GM23338 (cell line): Measurements from ENCODE around the gene CUBN. TPM values are rescaled to one million over a fixed set of nuclear protein-coding genes. Genes with fewer than 3 reads are reported as not detected.

Experiments used
- ATAC-seq: fragments of 200-7000 bp; cut with Tn5 transposase; 3 replicates; pipeline ENCODE4 v1.9.1; 2020
- DNase-seq: peaks from one replicate; pipeline ENCODE4 v3.0.0-alpha.2; 2015; ENCODE audit warnings: low spot score
- H2AFZ ChIP-seq: fragments of 200-600 bp; sonication (generic); 2 replicates; pipeline ENCODE4 v1.8.0; 2016; ENCODE audit warnings: antibody characterized with exemption, mild to moderate bottlenecking, moderate library complexity
- H3F3A ChIP-seq: fragments of 200-600 bp; sonication (generic); replicated peaks from 2 replicates; pipeline ENCODE4 v1.8.0; 2017; ENCODE audit warnings: antibody characterized with exemption, mixed run types, low read depth
- H3K27ac ChIP-seq: fragments of 200-600 bp; sonication (generic); 2 replicates; pipeline ENCODE4 v1.6.1; 2016; ENCODE audit warnings: low read depth
- H3K27me3 ChIP-seq: fragments of 200-600 bp; sonication (generic); 2 replicates; pipeline ENCODE4 v1.8.0; 2016; ENCODE audit warnings: mild to moderate bottlenecking, mixed run types, moderate library complexity; ENCODE audit not compliant: insufficient read depth
- H3K36me3 ChIP-seq: fragments of 200-600 bp; sonication (generic); 2 replicates; pipeline ENCODE4 v1.8.0; 2016; ENCODE audit warnings: mild to moderate bottlenecking; ENCODE audit not compliant: insufficient read depth
- H3K4me1 ChIP-seq: fragments of 200-600 bp; sonication (generic); 2 replicates; pipeline ENCODE4 v1.8.0; 2016; ENCODE audit warnings: mild to moderate bottlenecking, moderate library complexity; ENCODE audit not compliant: insufficient read depth
- H3K4me2 ChIP-seq: fragments of 200-600 bp; sonication (generic); 2 replicates; pipeline ENCODE4 v1.7.1; 2017; ENCODE audit warnings: mixed run types
- H3K4me3 ChIP-seq: fragments of 200-600 bp; sonication (generic); 2 replicates; pipeline ENCODE4 v1.6.1; 2016; ENCODE audit warnings: mixed run types
- H3K79me2 ChIP-seq: fragments of 200-600 bp; sonication (generic); replicated peaks from 2 replicates; pipeline ENCODE4 v1.8.0; 2017; ENCODE audit warnings: mild to moderate bottlenecking; ENCODE audit not compliant: insufficient read depth
- H3K9me2 ChIP-seq: fragments of 200-600 bp; sonication (generic); 2 replicates; pipeline ENCODE4 v1.8.0; 2017; ENCODE audit not compliant: insufficient read depth
- H4K20me1 ChIP-seq: fragments of 200-600 bp; sonication (generic); replicated peaks from 2 replicates; pipeline ENCODE4 v1.8.0; 2017; ENCODE audit warnings: mild to moderate bottlenecking; ENCODE audit not compliant: insufficient read depth
- H3K27ac Mint-ChIP-seq: 2 replicates; pipeline ENCODE4 v1.8.0; 2020; ENCODE audit warnings: inconsistent platforms, mild to moderate bottlenecking, moderate library complexity, mixed read lengths
- H3K27me3 Mint-ChIP-seq: 3 replicates; pipeline ENCODE4 v1.8.0; 2022; ENCODE audit warnings: low read depth, mild to moderate bottlenecking, moderate library complexity, mixed read lengths, inconsistent platforms; ENCODE audit not compliant: insufficient read depth, poor library complexity
- H3K36me3 Mint-ChIP-seq: 3 replicates; pipeline ENCODE4 v1.8.0; 2021; ENCODE audit warnings: low read depth, mild to moderate bottlenecking, inconsistent platforms, moderate library complexity, mixed read lengths
- H3K4me1 Mint-ChIP-seq: 3 replicates; pipeline ENCODE4 v1.8.0; 2020; ENCODE audit warnings: mild to moderate bottlenecking, inconsistent platforms, mixed read lengths
- H3K4me3 Mint-ChIP-seq: 3 replicates; pipeline ENCODE4 v1.8.0; 2021; ENCODE audit warnings: moderate library complexity, mild to moderate bottlenecking, inconsistent platforms, mixed read lengths
- H3K9me3 Mint-ChIP-seq: 3 replicates; pipeline ENCODE4 v1.8.0; 2020; ENCODE audit warnings: moderate library complexity, mild to moderate bottlenecking, inconsistent platforms, mixed read lengths
- CREB1 ChIP-seq: fragments of 250-450 bp; sonication (Bioruptor Pico); IDR thresholded peaks from 2 replicates; pipeline ENCODE4 v1.5.0; 2020; ENCODE audit warnings: low read depth, mild to moderate bottlenecking, moderate library complexity
- EZH2 ChIP-seq: fragments of 200-600 bp; sonication (generic); IDR thresholded peaks from one replicate; pipeline ENCODE4 v1.8.0; 2017; ENCODE audit warnings: antibody characterized with exemption, mild to moderate bottlenecking, low read depth; ENCODE audit not compliant: unreplicated experiment
- EZH2phosphoT487 ChIP-seq: fragments of 200-600 bp; sonication (generic); IDR thresholded peaks from one replicate; pipeline ENCODE4 v1.8.1; 2018; ENCODE audit warnings: antibody characterized with exemption; ENCODE audit not compliant: unreplicated experiment
- JUNB ChIP-seq: IDR thresholded peaks from one replicate; pipeline ENCODE4 v1.6.1; 2016; ENCODE audit warnings: antibody characterized with exemption; ENCODE audit not compliant: unreplicated experiment
- NANOG ChIP-seq: IDR thresholded peaks from 2 replicates; pipeline ENCODE4 v1.6.1; 2016; ENCODE audit warnings: antibody characterized with exemption, borderline replicate concordance
- POLR2AphosphoS5 ChIP-seq: IDR thresholded peaks from 2 replicates; pipeline ENCODE4 v1.6.1; 2016; ENCODE audit warnings: antibody characterized with exemption, low read depth
- ZNF114 ChIP-seq: fragments of 250-450 bp; sonication (Bioruptor Pico); IDR thresholded peaks from 2 replicates; pipeline ENCODE4 v1.5.0; 2020; ENCODE audit warnings: mild to moderate bottlenecking, moderate library complexity
- ZNF331 ChIP-seq: fragments of 250-450 bp; sonication (Bioruptor Pico); IDR thresholded peaks from 2 replicates; pipeline ENCODE4 v1.5.0; 2020; ENCODE audit warnings: low read depth, mild to moderate bottlenecking, moderate library complexity
- polyA plus RNA-seq: library from polyadenylated mRNA; unstranded; fragments of >200 nt; fragmentation: Nextera tagmentation; extraction: Ambion mirVana; gene quantifications from 2 replicates; pipeline ENCODE4 v1.2.1, GENCODE V29; 2016
- total RNA-seq: library from RNA; depleted of rRNA; stranded (reverse); fragments of >200 nt; shearing (Covaris generic); gene quantifications from 2 replicates; pipeline ENCODE4 v1.2.3, GENCODE V29; 2014
- TF ChIP-seq, protein P1 (sequence below): IDR thresholded peaks from 2 replicates; pipeline ENCODE4 v1.6.1; 2016; ENCODE audit warnings: antibody characterized with exemption
- TF ChIP-seq, protein P2 (sequence below), 2 experiments: fragments of 200-600 bp in 1 of 2; sonication (generic) in 1 of 2; conservative IDR thresholded peaks; 2 replicates each; pipeline versions ENCODE4 v1.5.1 to v1.6.1; 2016 to 2017; ENCODE audit warnings: antibody characterized with exemption in 2 of 2, low read depth in 2 of 2, mild to moderate bottlenecking in 2 of 2, moderate library complexity in 1 of 2
- TF ChIP-seq, protein P3 (sequence below): fragments of 250-450 bp; sonication (Bioruptor Pico); IDR thresholded peaks from 2 replicates; pipeline ENCODE4 v1.5.0; 2020; ENCODE audit warnings: mild to moderate bottlenecking, moderate library complexity

The CUBN gene
- total and polyA plus RNA-seq, 2 experiments from 2014 or later: 0.06 to 1.8 TPM

DNA sequence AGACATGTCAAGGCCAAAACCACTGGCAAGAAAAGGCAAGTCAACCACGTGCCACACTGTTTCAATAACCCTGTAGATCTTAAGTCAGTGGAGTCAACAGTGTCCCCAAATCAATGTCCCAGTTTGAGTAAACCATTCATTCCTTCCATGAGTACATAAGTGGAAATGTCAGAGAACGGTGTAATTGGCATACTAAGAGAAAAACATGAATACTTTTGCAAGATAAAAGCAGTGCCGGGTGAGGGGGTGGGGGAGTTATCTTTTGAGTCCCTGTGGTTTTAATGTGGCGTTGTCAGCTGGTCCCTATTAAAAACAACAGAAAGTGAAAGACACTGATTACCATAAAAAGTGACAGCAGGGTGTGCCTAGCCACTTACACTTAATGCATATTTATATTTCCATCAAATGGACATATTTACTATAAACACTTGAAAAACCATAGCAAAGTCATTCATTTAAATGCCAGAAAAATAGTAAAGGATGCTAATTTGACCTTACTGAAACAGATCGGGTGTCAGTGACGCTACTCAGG lies 350.2 kb downstream of the CUBN start:
- Histone ChIP-seq H3K4me3 (no peak overlapping the region; the same call in 1 of the 2 replicates), H3K27ac (no peak overlapping the region), H3K4me2 (peak overlapping the region; percentile 68), H3K79me2 (peaks cover 4% of the 10 kb centered on the region; the same call in 1 of the 2 replicates), H3K27me3 (no peaks in the 10 kb centered on the region), H2AFZ (no peak overlapping the region), H3K36me3 (no peaks in the 10 kb centered on the region), H3K4me1 (peaks cover 22% of the 10 kb centered on the region), H3F3A (no peaks in the 10 kb centered on the region), H4K20me1 (no peaks in the 10 kb centered on the region), H3K9me2 (no peaks in the 10 kb centered on the region)
- DNase-seq: no peak
- Mint-ChIP-seq H3K27me3 (peaks cover 3% of the 10 kb centered on the region), H3K4me3 (no peak overlapping the region), H3K36me3 (no peaks in the 10 kb centered on the region), H3K27ac (peak overlapping the region; percentile 29; the same call in 1 of the 2 replicates), H3K9me3 (no peaks in the 10 kb centered on the region), H3K4me1 (peaks cover 35% of the 10 kb centered on the region)
- no peak for ATAC-seq
- TF ChIP-seq CREB1 (no peak), ZNF331 (no peak), JUNB (no peak), POLR2AphosphoS5 (no peak), ZNF114 (no peak), EZH2phosphoT487 (no peak), EZH2 (no peak), NANOG (no peak)
- TF ChIP-seq, protein P1, sequence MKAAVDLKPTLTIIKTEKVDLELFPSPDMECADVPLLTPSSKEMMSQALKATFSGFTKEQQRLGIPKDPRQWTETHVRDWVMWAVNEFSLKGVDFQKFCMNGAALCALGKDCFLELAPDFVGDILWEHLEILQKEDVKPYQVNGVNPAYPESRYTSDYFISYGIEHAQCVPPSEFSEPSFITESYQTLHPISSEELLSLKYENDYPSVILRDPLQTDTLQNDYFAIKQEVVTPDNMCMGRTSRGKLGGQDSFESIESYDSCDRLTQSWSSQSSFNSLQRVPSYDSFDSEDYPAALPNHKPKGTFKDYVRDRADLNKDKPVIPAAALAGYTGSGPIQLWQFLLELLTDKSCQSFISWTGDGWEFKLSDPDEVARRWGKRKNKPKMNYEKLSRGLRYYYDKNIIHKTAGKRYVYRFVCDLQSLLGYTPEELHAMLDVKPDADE: no peak
- TF ChIP-seq, protein P2, sequence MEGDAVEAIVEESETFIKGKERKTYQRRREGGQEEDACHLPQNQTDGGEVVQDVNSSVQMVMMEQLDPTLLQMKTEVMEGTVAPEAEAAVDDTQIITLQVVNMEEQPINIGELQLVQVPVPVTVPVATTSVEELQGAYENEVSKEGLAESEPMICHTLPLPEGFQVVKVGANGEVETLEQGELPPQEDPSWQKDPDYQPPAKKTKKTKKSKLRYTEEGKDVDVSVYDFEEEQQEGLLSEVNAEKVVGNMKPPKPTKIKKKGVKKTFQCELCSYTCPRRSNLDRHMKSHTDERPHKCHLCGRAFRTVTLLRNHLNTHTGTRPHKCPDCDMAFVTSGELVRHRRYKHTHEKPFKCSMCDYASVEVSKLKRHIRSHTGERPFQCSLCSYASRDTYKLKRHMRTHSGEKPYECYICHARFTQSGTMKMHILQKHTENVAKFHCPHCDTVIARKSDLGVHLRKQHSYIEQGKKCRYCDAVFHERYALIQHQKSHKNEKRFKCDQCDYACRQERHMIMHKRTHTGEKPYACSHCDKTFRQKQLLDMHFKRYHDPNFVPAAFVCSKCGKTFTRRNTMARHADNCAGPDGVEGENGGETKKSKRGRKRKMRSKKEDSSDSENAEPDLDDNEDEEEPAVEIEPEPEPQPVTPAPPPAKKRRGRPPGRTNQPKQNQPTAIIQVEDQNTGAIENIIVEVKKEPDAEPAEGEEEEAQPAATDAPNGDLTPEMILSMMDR (conservative IDR thresholded peaks at IDR 0.05; ENCODE audit: low read depth in 2 of 2): no peak
- TF ChIP-seq, protein P3, sequence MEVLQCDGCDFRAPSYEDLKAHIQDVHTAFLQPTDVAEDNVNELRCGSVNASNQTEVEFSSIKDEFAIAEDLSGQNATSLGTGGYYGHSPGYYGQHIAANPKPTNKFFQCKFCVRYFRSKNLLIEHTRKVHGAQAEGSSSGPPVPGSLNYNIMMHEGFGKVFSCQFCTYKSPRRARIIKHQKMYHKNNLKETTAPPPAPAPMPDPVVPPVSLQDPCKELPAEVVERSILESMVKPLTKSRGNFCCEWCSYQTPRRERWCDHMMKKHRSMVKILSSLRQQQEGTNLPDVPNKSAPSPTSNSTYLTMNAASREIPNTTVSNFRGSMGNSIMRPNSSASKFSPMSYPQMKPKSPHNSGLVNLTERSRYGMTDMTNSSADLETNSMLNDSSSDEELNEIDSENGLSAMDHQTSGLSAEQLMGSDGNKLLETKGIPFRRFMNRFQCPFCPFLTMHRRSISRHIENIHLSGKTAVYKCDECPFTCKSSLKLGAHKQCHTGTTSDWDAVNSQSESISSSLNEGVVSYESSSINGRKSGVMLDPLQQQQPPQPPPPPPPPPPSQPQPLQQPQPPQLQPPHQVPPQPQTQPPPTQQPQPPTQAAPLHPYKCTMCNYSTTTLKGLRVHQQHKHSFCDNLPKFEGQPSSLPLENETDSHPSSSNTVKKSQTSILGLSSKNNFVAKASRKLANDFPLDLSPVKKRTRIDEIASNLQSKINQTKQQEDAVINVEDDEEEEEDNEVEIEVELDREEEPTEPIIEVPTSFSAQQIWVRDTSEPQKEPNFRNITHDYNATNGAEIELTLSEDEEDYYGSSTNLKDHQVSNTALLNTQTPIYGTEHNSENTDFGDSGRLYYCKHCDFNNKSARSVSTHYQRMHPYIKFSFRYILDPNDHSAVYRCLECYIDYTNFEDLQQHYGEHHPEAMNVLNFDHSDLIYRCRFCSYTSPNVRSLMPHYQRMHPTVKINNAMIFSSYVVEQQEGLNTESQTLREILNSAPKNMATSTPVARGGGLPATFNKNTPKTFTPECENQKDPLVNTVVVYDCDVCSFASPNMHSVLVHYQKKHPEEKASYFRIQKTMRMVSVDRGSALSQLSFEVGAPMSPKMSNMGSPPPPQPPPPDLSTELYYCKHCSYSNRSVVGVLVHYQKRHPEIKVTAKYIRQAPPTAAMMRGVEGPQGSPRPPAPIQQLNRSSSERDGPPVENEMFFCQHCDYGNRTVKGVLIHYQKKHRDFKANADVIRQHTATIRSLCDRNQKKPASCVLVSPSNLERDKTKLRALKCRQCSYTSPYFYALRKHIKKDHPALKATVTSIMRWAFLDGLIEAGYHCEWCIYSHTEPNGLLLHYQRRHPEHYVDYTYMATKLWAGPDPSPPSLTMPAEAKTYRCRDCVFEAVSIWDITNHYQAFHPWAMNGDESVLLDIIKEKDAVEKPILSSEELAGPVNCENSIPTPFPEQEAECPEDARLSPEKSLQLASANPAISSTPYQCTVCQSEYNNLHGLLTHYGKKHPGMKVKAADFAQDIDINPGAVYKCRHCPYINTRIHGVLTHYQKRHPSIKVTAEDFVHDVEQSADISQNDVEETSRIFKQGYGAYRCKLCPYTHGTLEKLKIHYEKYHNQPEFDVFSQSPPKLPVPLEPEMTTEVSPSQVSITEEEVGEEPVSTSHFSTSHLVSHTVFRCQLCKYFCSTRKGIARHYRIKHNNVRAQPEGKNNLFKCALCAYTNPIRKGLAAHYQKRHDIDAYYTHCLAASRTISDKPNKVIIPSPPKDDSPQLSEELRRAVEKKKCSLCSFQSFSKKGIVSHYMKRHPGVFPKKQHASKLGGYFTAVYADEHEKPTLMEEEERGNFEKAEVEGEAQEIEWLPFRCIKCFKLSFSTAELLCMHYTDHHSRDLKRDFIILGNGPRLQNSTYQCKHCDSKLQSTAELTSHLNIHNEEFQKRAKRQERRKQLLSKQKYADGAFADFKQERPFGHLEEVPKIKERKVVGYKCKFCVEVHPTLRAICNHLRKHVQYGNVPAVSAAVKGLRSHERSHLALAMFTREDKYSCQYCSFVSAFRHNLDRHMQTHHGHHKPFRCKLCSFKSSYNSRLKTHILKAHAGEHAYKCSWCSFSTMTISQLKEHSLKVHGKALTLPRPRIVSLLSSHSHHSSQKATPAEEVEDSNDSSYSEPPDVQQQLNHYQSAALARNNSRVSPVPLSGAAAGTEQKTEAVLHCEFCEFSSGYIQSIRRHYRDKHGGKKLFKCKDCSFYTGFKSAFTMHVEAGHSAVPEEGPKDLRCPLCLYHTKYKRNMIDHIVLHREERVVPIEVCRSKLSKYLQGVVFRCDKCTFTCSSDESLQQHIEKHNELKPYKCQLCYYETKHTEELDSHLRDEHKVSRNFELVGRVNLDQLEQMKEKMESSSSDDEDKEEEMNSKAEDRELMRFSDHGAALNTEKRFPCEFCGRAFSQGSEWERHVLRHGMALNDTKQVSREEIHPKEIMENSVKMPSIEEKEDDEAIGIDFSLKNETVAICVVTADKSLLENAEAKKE: no peak
